Kidney (tissue), 14 donors: ENCODE results near the gene SLC39A11. TPM values are rescaled to one million over a fixed set of nuclear protein-coding genes. Genes with fewer than 3 reads are reported as not detected.

Source experiments
- DNase-seq, 5 donors: peaks; one replicate each; pipeline ENCODE4 v3.0.0-alpha.2; 2013 to 2020
- FAIRE-seq: peaks from 2 replicates; lab custom pipeline; 2012; peaks lifted over from hg19 to GRCh38; lab: Jason Lieb, UNC
- H3K27ac ChIP-seq, 2 donors: one replicate each; pipeline ENCODE4 v1.7.0; 2013; ENCODE audit warnings: low read depth in 2 of 2, low read length in 2 of 2, inconsistent platforms in 1 of 2
- H3K27me3 ChIP-seq: one replicate; pipeline ENCODE4 v1.7.1; 2013; ENCODE audit warnings: low read length, inconsistent platforms; ENCODE audit not compliant: control insufficient read depth, insufficient read depth
- H3K36me3 ChIP-seq, 3 donors: one replicate each; pipeline versions ENCODE4 v1.7.0 to v1.7.1; 2013; ENCODE audit warnings: low read length in 3 of 3, control low read depth in 1 of 3, inconsistent platforms in 1 of 3; ENCODE audit not compliant: insufficient read depth in 3 of 3, control insufficient read depth in 2 of 3
- H3K4me1 ChIP-seq, 3 donors: one replicate each; pipeline versions ENCODE4 v1.7.0 to v1.7.1; 2013; ENCODE audit warnings: low read length in 3 of 3, inconsistent platforms in 1 of 3, low read depth in 1 of 3; ENCODE audit not compliant: control insufficient read depth in 2 of 3, insufficient read depth in 2 of 3
- H3K4me3 ChIP-seq, 3 donors: one replicate each; pipeline versions ENCODE4 v1.7.0 to v1.8.1; 2013; ENCODE audit warnings: low read length in 3 of 3, control low read depth in 1 of 3, inconsistent platforms in 1 of 3
- H3K9ac ChIP-seq, 3 donors: one replicate each; pipeline versions ENCODE4 v1.7.0 to v1.7.1; 2013; ENCODE audit warnings: low read length in 3 of 3, control low read depth in 1 of 3, inconsistent platforms in 1 of 3
- H3K9me3 ChIP-seq, 3 donors: one replicate each; pipeline versions ENCODE4 v1.7.0 to v1.7.1; 2013; ENCODE audit warnings: low read length in 3 of 3, control low read depth in 1 of 3, inconsistent platforms in 1 of 3; ENCODE audit not compliant: control insufficient read depth in 2 of 3, insufficient read depth in 1 of 3
- intact Hi-C: fragments of 100-400 bp; cut with DNase I; formaldehyde crosslinking; loops from one replicate; pipeline ENCODE4 v1.11.1; 2022
- polyA plus RNA-seq: library from polyadenylated mRNA; stranded (reverse); fragments of 350-450 nt; fragmentation: Illumina TruSeq; extraction: RNeasy Lipid Tissue Mini Kit (QIAGEN cat#74804); gene quantifications from one replicate; pipeline ENCODE4 v1.2.3, GENCODE V29; 2014; ENCODE audit warnings: low read depth, low replicate concordance; ENCODE audit not compliant: insufficient read depth
- total RNA-seq: library from RNA; stranded (reverse); fragmentation: NEBNext Ultra II Directional; extraction: Animal tissue kit (Norgen Biotek cat#: 25700); gene quantifications from one replicate; pipeline ENCODE4 v1.2.1, GENCODE V29; 2021
- TF ChIP-seq, protein P1 (sequence below): IDR thresholded peaks from 3 replicates; pipeline ENCODE4 v1.5.1; 2012; ENCODE audit warnings: mild to moderate bottlenecking, moderate library complexity, borderline replicate concordance; ENCODE audit not compliant: insufficient read depth; ENCODE audit errors: extremely low read depth
- donor health status: control.
- donor health status: control.
- donor health status: control.
- donor health status: control.
- donor health status: control.
- donor health status: DM: yes; HTN: yes; CAD: no.
- donor health status: Normal renal cell carcinoma (clear cell type).

SLC39A11 gene
- total and polyA plus RNA-seq, 2 donors from 2014 or later: 19.7 to 37.2 TPM

DNA sequence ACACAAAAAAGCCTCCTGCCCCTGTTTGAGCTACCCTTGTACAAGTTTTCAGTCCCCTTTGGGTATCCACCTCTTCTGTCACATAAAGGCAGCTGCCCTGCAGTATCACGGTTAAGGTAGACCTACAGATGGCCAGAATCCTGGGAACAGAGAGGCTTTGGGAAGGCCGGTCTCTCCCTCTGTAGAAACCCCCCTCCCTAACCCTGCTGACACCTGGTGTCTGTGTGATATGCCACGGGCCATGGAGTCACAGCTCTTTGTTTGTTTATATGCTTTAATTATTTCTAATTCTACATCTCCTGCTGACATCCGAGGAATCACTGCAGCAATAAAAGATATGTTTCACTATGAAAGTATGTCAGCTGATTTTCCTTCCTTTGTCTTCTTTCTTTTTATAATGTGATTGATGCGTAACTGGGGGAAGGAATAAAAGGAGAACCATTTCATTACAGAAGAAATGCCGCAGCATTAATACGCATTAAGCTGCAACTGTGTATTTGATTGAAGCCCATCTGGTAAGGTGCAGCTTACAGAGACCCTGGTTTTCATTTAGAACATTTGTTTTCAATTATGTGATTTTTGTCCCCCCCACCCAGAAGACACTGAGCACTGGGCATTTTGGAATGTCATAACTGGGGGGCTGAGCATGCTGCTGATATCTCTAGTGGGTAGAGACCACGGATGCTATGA lies 142.1 kb downstream of the SLC39A11 start:
- H3K9ac ChIP-seq: no peak overlapping the region
- TF ChIP-seq, protein P1, sequence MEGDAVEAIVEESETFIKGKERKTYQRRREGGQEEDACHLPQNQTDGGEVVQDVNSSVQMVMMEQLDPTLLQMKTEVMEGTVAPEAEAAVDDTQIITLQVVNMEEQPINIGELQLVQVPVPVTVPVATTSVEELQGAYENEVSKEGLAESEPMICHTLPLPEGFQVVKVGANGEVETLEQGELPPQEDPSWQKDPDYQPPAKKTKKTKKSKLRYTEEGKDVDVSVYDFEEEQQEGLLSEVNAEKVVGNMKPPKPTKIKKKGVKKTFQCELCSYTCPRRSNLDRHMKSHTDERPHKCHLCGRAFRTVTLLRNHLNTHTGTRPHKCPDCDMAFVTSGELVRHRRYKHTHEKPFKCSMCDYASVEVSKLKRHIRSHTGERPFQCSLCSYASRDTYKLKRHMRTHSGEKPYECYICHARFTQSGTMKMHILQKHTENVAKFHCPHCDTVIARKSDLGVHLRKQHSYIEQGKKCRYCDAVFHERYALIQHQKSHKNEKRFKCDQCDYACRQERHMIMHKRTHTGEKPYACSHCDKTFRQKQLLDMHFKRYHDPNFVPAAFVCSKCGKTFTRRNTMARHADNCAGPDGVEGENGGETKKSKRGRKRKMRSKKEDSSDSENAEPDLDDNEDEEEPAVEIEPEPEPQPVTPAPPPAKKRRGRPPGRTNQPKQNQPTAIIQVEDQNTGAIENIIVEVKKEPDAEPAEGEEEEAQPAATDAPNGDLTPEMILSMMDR: no peak
- no peaks in the 10 kb centered on the region for H3K36me3 ChIP-seq
- no peaks in the 10 kb centered on the region for H3K9me3 ChIP-seq
- no peak overlapping the region for H3K27ac ChIP-seq
- intact Hi-C loops: no loop called here
- no peaks in the 10 kb centered on the region for H3K4me1 ChIP-seq
- DNase-seq (no peak), FAIRE-seq (no peak)
- H3K4me3 ChIP-seq: no peak overlapping the region
- no peaks in the 10 kb centered on the region for H3K27me3 ChIP-seq

DNA sequence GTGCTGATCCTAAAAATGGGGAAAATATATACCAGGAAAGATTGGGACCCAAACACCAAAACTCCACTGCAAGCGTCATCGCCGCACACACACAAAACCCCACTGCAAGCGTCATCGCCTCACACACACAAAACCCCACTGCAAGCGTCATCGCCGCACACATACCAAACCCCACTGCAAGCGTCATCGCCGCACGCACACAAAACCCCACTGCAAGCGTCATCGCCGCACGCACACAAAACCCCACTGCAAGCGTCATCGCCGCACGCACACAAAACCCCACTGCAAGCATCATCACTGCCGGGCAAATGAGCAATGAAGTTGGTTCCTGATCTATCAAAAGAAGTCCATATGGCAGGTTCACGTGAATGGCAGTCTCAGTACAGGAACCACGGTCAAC lies 144.4 kb downstream of the SLC39A11 start:
- FAIRE-seq: no peak
- H3K27ac ChIP-seq: no peak overlapping the region
- no peaks in the 10 kb centered on the region for H3K4me1 ChIP-seq
- DNase-seq: no peak
- H3K4me3 ChIP-seq: no peak overlapping the region
- no peaks in the 10 kb centered on the region for H3K27me3 ChIP-seq
- intact Hi-C loops: no loop called here
- no peak overlapping the region for H3K9ac ChIP-seq
- no peaks in the 10 kb centered on the region for H3K9me3 ChIP-seq
- no peaks in the 10 kb centered on the region for H3K36me3 ChIP-seq
- TF ChIP-seq, protein P1: no peak

DNA sequence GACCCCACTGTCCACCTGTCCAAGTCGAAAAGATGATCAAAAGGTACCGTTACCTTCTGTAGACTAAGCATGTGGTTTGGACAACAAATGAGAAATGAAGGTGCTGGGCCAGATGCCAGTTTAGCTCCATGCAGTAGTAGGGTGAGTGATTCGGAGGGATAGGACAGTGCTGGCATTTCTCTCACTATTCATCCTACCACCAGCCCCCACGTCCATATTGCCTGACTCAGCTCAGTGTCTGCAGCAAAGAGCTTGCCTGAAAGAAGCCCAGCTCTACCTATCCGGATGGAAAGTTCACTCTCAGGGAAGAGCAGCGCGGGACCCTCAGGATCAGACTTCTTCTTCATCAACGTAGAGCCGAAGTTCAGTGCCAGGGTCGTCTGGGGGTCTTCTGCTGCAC lies 145.0 kb downstream of the SLC39A11 start:
- no peak overlapping the region for H3K27ac ChIP-seq
- intact Hi-C loops: no loop called here
- no peak overlapping the region for H3K9ac ChIP-seq
- TF ChIP-seq, protein P1: no peak
- no peaks in the 10 kb centered on the region for H3K27me3 ChIP-seq
- H3K9me3 ChIP-seq: no peaks in the 10 kb centered on the region
- no peak for DNase-seq
- H3K4me3 ChIP-seq: no peak overlapping the region
- FAIRE-seq: no peak
- no peaks in the 10 kb centered on the region for H3K36me3 ChIP-seq
- no peaks in the 10 kb centered on the region for H3K4me1 ChIP-seq

DNA sequence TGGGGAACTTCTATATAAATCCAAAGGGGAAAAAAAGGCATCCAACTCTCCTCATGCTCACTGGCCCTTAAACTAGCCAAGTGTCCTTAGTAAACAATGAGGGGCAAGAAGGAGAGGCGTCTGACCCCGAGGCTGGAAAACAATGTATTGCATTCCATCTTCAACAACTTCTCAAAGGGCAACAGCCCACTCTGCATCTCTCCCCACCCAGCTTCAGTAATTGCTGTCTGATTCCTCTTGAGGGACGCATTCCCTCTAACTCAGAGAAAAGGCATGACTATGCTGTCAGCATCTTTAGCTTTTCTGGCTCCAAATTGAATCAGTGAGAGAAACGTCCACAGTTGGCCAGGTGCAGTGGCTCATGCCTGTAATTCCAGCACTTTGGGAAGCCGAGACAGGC lies 145.8 kb downstream of the SLC39A11 start:
- FAIRE-seq: no peak
- no peaks in the 10 kb centered on the region for H3K4me1 ChIP-seq
- intact Hi-C loops: no loop called here
- H3K9me3 ChIP-seq: no peaks in the 10 kb centered on the region
- no peak overlapping the region for H3K27ac ChIP-seq
- no peaks in the 10 kb centered on the region for H3K36me3 ChIP-seq
- no peaks in the 10 kb centered on the region for H3K27me3 ChIP-seq
- no peak overlapping the region for H3K4me3 ChIP-seq
- no peak overlapping the region for H3K9ac ChIP-seq
- DNase-seq: no peak
- TF ChIP-seq, protein P1: no peak
